DMS79 treated with DMSO at 0.1 percent for 48 hours (cell line): ENCODE measurements around the gene SKI.
"Not testable (repeated sequence)": the region's sequence is repeated elsewhere in the genome, so short reads cannot be mapped to it uniquely, and the experiment has no call there.

Source experiments
- DNase-seq: peaks from one replicate; lab custom pipeline; 2025; lab: John Stamatoyannopoulos, UW

Gene SKI

GRCh38 chr1:2261476-2262395 lies 33.6 kb downstream of the SKI start:
- not testable (repeated sequence) for DNase-seq

DNA sequence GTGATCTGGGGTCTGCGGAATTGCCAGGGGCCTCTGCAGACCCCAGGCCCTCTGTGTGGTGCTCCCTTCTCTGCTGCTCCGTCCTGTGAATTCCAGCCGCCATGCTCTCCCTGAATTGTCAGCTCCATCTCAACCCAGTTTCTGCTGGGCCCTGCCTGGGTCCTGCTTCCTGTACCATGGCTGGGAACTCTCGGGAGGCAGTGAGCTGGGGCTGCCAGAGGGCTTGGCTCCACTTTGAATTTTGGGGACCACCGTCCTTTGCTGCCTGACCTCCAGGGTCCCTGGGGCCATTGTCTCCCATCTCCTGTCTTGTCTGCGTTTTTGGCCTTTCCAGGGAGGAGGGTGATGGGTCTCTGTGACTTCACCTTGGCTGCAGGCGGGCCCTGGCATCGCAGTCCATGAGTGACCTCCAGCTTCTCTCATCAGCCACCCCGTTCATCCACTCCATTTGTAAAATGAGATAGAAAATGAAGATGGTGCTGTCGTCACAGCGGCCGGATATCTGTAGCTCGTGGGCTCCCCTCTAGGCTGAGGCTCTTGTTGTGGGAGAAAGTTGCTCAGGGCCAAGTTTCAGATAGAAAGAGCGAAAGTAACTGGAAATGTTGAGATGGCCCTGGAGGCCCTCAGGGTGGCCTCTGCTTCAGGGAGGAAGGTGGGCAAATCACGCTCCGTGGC lies 38.3 kb downstream of the SKI start:
- DNase-seq, result no peak

DNA sequence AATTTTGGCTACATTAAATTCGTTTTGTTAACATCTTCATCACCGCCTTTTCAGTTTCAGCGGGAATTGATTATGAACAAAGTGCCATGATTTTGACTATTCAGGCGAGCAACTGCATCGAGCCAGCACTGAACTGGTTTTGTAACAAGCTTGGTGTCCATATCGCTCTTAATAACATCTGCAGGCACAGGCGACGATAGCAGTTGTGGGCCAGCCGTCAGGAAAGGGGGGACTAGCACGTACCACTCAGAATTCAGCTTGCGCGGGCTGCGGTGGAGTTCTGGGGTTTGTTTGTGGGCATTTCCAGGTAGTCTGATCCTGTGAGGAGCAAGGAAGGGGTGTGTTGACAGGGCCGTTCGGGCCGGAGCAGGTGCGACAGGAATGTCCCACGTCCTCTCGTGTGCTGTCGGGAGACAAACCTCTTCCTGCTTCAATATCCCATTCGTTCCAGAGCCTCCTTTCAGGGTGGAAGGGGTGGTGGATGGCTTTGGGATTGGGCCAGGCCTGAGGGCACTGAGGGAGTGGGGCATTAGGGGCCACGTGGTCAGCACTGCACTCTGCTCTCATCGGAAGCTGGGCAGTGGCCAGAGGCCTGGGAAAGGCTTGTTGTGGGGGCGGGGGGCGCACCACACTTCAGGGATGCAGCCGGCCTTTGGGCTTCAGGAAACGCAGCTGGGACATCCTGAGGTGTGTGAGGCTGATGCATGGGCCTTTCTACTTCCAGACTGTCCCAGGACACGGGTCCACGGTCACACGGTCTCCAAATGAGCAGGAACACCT lies 39.1 kb downstream of the SKI start:
- no peak for DNase-seq

DNA sequence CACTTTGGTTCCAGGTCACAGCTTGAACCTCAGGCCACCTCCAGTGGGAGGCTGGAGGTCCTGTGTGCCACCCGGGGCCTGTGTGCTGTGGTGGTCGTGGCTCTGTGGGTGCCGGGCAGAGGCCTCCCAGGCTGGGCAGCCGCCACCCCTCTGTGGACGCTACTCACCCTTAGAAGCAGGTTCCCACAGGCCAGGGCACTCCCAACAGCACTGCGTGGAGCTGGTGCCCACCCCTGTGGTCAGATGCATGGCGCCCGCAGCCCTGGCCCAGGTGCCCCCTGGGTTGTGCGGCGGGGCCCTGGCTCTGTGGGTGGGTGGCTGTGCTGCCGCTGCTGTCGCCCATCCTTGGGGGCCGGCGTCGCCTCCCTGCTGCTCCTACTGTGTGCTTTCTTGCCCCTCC lies 39.7 kb downstream of the SKI start:
- no peak for DNase-seq

- DNase-seq, result no peak
These were observed 40.4 kb downstream of the SKI start for GRCh38 chr1:2268285-2269056.

DNA sequence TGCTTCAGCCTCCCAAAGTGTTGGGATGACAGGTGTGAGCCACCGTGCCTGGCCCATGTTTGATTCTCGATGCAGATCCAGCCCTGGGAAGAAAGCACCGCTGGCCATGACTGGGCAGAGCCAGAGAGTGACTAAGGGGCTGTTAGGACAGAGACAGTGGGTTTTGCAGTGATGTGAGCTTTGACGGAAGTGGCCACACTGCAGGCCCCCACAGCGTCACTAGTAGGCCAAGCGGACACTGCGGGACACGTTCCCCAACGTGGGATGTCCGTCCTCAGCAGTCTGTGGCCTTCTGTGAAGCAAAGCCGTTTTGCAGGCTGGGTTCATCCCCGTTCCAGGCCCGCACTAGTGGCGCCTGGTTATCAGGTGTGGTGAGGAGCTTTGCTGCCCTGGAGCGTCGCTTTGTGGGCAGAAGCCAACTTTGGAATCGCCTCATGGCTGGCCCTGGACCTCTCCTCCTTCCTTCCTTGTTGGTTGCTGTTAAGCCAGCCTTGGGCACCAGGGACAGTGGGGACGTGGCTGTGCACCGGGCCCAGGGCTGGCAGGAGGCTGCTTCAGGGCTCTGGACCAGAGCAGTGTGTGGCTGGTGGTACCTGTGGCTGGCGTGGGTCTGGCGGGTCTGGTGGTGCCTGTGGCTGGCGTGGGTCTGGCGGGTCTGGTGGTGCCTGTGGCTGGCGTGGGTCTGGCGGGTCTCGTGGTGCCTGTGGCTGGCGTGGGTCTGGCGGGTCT lies 41.2 kb downstream of the SKI start:
- DNase-seq, result no peak

- no peak for DNase-seq
These were observed 41.8 kb downstream of the SKI start for GRCh38 chr1:2269922-2270259.

DNA sequence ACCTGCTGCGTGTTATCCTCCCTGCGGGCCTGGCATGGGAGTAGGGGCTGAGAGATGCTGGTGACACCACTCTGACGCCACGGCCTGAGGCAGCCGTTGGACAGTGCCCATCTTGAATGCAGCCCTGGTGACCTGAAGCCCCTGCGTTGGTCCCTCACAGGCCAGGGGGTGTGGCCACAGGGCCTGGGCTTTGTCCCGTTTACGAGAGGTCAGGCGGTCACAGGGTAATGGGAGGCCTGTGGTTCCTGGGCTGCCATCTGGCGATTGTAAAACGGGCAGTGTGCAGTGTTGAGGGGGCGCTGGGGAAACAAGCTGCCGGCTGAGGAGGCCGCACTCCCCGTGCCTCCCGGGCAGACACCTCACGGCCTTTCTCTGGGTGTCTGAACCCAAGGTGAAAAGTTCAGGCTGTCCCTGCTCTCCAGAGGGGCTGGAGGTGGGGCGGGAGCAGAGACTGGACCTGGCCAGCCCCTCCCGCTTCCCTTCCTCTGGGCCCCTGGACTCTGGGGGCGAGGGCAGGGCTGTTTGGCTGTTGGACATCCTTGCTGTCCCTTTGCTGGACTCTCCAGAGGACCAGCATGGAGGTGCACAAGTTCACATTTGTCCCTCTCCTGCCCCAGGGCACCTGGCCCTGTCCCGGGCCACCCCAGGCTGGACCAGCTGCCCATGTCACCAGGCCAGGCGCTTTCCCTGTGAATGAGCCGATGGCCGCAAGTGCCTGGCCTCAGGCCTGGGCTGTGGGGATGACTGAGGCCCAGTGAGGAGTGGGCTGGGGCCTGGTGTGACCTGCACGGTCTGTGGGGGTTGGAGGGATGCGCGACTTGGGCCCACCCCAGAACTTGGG lies 42.4 kb downstream of the SKI start:
- no peak for DNase-seq

- no peak for DNase-seq
These were observed 43.1 kb downstream of the SKI start for GRCh38 chr1:2271211-2271721.

GRCh38 chr1:2271841-2272655 lies 43.9 kb downstream of the SKI start:
- no peak for DNase-seq

DNA sequence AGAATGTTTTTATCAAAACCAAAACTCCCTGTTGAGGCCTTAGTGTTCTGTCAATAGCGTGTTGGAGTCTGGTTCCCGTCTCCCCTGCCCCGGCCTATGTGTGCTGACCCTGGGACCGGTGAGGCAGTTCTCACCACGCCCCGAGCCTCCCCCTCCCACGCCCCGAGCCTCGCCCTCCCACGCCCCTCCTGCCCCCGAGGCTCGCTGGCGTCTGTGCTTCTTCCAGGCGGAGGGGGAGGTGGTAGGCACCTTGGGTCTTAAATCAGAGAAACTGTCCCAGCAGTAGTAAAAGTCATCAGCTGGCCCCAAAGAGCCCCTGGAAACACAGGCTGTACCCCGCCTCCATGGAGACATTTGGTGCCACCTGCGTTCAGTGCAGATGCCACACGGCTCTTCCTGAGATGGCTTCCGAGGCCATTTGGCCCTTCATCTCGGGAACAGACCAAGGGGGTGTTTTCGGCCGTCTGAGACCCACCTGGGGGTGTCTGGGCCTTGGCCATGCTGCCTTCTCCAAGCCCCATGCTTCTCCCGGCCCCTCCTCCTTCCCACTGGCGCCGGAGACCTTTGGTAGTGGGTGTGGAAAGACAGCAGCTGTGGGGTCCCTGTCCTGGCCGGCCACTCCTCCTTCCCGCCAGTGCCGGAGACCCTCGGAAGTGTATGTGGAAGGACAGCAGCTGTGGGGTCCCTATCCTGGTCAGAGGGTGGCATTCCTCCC lies 44.7 kb downstream of the SKI start:
- no peak for DNase-seq

DNA sequence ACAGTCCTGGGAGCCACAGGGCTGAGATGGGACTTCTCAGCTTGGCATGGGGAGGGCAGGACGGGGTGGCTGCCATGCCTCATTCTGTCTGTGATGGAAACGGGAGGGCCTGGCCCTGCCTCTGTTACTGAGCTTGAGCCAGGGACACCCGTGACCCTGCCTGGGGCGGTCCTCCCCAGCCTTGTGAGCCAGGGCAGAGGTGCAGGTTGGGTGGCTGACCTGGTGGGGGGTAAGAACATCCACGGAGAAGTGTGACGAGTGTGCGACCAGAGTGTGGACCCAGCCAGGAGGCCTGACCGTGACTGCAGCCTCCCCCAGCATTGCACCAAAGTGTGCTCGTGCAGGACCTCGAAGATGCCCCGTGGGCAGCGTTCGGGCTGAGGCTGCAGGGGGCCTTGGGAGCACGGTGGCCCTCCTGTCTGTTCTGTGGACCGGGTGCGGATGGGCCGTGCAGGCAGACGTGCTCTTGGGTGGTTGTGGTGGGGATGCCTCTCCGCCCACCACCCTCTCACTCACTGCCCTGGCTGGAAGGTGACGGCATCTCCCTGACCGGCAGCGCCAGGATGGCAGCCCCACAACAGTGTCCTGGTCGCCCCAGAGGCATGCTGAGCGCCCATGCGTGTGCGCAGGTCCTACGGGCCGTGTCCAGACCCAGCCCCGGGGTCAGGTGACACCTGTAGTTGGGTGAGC lies 45.4 kb downstream of the SKI start:
- DNase-seq, result no peak

DNA sequence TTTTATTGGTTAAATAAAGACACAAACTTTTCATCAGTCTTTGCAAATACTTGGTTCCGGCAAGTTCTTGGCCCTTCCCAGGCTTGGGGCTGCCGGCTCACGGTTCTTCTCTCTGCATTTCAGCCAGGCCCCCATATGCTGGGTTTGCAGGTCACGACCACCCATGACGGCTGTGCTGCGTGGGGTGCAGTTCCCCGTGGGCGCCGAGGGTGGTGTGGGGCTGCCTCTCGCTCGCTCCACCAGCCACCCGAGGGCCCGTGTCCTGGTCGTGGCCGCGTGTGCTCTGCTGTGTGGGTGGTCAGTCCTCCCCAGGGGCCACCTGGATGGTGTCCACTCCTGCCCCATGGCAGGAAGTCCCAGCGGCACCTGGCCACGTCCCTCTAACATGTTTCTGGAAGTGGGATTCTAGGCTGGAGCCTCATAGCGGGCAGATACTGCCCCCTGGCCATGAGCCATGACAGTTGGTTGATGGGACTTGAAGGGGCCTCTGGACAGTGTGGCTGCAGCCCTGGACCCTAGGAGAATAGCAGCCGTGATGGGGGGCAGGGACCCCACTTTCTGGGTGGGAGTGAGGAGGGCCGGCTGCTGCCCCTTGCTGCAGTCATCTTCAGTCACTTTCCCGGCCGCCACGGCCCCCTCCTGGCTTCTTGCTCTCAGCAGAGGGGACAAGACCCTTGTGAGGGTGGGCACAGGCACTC lies 46.3 kb downstream of the SKI start:
- no peak for DNase-seq

DNA sequence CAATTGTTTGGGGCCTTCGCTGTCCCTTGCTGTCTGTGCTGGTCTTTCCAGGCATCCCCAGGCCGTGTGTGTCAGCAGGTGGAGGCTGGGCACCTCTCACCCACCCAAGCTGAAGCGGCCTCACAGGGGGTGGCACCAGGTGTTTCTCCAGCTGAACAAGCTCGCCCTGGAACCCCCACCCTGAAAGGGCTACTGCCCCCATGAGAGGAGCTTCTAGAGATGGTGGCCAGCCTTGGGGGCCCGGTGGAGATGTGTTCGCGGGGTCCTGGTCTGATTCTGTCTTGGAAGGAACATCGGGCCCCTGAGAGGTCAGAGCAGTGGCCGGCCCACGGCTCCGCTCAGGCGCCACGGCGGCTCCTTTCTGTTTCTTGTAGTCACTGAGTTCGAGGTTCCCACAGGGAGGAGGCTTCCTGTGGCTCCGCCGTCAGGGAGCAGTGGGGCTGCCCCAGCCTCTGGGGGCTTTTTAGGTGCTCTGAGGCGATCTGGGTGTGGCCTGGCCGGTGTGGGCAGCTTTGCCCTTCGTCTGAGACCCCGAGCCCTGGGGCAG lies 46.9 kb downstream of the SKI start:
- DNase-seq, result no peak

- DNase-seq, result peak; percentile 94
These were observed 47.8 kb downstream of the SKI start for GRCh38 chr1:2275796-2276536.
